ENCODE measurements around the gene HGF.

- TF ChIP-seq, protein P1, sequence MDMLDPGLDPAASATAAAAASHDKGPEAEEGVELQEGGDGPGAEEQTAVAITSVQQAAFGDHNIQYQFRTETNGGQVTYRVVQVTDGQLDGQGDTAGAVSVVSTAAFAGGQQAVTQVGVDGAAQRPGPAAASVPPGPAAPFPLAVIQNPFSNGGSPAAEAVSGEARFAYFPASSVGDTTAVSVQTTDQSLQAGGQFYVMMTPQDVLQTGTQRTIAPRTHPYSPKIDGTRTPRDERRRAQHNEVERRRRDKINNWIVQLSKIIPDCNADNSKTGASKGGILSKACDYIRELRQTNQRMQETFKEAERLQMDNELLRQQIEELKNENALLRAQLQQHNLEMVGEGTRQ (IDR thresholded peaks at IDR 0.05; ENCODE audit: borderline replicate concordance, low read depth, low read length): no peak
- TF ChIP-seq STAT1 (conservative IDR thresholded peaks at IDR 0.05) (no peak), NR2C2 (IDR thresholded peaks at IDR 0.05; ENCODE audit: borderline replicate concordance, control insufficient read depth, insufficient read length, low read depth) (no peak), PBX3 (IDR thresholded peaks at IDR 0.05; ENCODE audit: insufficient replicate concordance, low read depth, low read length) (no peak), EP300 (IDR thresholded peaks at IDR 0.05; ENCODE audit: borderline replicate concordance in 1 of 2, control insufficient read depth in 1 of 2, low read depth in 2 of 2, low read length in 2 of 2) (no peak), POLR2AphosphoS2 (IDR thresholded peaks at IDR 0.05; ENCODE audit: low read depth, low read length) (no peak), NR2F1 (conservative IDR thresholded peaks at IDR 0.05) (no peak), PAX8 (IDR thresholded peaks at IDR 0.05) (no peak)
- TF ChIP-seq, protein P2, sequence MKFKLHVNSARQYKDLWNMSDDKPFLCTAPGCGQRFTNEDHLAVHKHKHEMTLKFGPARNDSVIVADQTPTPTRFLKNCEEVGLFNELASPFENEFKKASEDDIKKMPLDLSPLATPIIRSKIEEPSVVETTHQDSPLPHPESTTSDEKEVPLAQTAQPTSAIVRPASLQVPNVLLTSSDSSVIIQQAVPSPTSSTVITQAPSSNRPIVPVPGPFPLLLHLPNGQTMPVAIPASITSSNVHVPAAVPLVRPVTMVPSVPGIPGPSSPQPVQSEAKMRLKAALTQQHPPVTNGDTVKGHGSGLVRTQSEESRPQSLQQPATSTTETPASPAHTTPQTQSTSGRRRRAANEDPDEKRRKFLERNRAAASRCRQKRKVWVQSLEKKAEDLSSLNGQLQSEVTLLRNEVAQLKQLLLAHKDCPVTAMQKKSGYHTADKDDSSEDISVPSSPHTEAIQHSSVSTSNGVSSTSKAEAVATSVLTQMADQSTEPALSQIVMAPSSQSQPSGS (IDR thresholded peaks at IDR 0.05; ENCODE audit: low read length): no peak
- TF ChIP-seq, protein P3, sequence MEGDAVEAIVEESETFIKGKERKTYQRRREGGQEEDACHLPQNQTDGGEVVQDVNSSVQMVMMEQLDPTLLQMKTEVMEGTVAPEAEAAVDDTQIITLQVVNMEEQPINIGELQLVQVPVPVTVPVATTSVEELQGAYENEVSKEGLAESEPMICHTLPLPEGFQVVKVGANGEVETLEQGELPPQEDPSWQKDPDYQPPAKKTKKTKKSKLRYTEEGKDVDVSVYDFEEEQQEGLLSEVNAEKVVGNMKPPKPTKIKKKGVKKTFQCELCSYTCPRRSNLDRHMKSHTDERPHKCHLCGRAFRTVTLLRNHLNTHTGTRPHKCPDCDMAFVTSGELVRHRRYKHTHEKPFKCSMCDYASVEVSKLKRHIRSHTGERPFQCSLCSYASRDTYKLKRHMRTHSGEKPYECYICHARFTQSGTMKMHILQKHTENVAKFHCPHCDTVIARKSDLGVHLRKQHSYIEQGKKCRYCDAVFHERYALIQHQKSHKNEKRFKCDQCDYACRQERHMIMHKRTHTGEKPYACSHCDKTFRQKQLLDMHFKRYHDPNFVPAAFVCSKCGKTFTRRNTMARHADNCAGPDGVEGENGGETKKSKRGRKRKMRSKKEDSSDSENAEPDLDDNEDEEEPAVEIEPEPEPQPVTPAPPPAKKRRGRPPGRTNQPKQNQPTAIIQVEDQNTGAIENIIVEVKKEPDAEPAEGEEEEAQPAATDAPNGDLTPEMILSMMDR (IDR thresholded peaks at IDR 0.05 in 2 of 3, conservative IDR thresholded peaks at IDR 0.05 in 1 of 3; ENCODE audit: control insufficient read depth in 2 of 3, extremely low read depth in 1 of 3, insufficient read depth in 1 of 3, low read depth in 3 of 3, low read length in 3 of 3): no peak
- TF ChIP-seq, protein P4, sequence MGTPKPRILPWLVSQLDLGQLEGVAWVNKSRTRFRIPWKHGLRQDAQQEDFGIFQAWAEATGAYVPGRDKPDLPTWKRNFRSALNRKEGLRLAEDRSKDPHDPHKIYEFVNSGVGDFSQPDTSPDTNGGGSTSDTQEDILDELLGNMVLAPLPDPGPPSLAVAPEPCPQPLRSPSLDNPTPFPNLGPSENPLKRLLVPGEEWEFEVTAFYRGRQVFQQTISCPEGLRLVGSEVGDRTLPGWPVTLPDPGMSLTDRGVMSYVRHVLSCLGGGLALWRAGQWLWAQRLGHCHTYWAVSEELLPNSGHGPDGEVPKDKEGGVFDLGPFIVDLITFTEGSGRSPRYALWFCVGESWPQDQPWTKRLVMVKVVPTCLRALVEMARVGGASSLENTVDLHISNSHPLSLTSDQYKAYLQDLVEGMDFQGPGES (IDR thresholded peaks at IDR 0.05): no peak
Measured at GRCh38 chr7:81744389-81744788, 25.5 kb downstream of the HGF start.

Measured in GM12878 (cell line).